CD14-positive monocyte (primary cell): ENCODE results near the gene ELP6. TPM values are rescaled to one million over a fixed set of nuclear protein-coding genes. Genes with fewer than 3 reads are reported as not detected.

Experiments used
- DNase-seq, 3 donors: peaks; one replicate each; pipeline ENCODE4 v3.0.0-alpha.2; 2011 to 2022
- H2AFZ ChIP-seq: 2 replicates; pipeline ENCODE4 v1.6.0; 2012; ENCODE audit warnings: mild to moderate bottlenecking, low read depth, low read length, inconsistent platforms; ENCODE audit not compliant: insufficient read depth, poor library complexity, severe bottlenecking
- H3K27ac ChIP-seq, 2 donors: 1 replicate in 1 of 2; 2 replicates in 1 of 2; pipeline ENCODE4 v1.5.1; 2012 to 2013; ENCODE audit warnings: low read length in 2 of 2, control low read depth in 1 of 2, inconsistent platforms in 1 of 2, low read depth in 1 of 2, mild to moderate bottlenecking in 1 of 2
- H3K27me3 ChIP-seq, 2 donors: one replicate each; pipeline versions ENCODE4 v1.6.0 to v1.6.1; 2011 to 2013; ENCODE audit warnings: low read length in 2 of 2; ENCODE audit not compliant: control insufficient read depth in 2 of 2, insufficient read depth in 2 of 2
- H3K36me3 ChIP-seq, 2 donors: replicated peaks in 1 of 2; 1 replicate in 1 of 2; 2 replicates in 1 of 2; pipeline versions ENCODE4 v1.5.1 to v1.6.1; 2012 to 2013; ENCODE audit warnings: low read length in 2 of 2, control low read depth in 1 of 2, inconsistent platforms in 1 of 2, mild to moderate bottlenecking in 1 of 2; ENCODE audit not compliant: insufficient read depth in 2 of 2, control insufficient read depth in 1 of 2
- H3K4me1 ChIP-seq, 2 donors: 1 replicate in 1 of 2; 2 replicates in 1 of 2; pipeline versions ENCODE4 v1.5.1 to v1.6.1; 2012 to 2013; ENCODE audit warnings: low read length in 2 of 2, control low read depth in 1 of 2, inconsistent platforms in 1 of 2, mild to moderate bottlenecking in 1 of 2, moderate library complexity in 1 of 2; ENCODE audit not compliant: insufficient read depth in 2 of 2, control insufficient read depth in 1 of 2
- H3K4me2 ChIP-seq: replicated peaks from 2 replicates; pipeline ENCODE3; 2012; ENCODE audit warnings: low read length, moderate library complexity, mild to moderate bottlenecking; ENCODE audit not compliant: poor library complexity, severe bottlenecking; ENCODE audit errors: extremely low read depth
- H3K4me3 ChIP-seq, 3 experiments: fragments of 200-600 bp in 1 of 3; sonication (generic) in 1 of 3; replicated peaks in 1 of 3; 1 replicate in 2 of 3; 2 replicates in 1 of 3; pipeline ENCODE4 v1.5.1; 2011 to 2013; ENCODE audit warnings: low read length in 3 of 3, mild to moderate bottlenecking in 3 of 3, control low read depth in 2 of 3, low read depth in 2 of 3, inconsistent platforms in 1 of 3, moderate library complexity in 1 of 3
- H3K79me2 ChIP-seq: 2 replicates; pipeline ENCODE4 v1.6.0; 2012; ENCODE audit warnings: mild to moderate bottlenecking, control low read depth, inconsistent platforms, low read length, moderate library complexity; ENCODE audit not compliant: insufficient read depth
- H3K9ac ChIP-seq: 2 replicates; pipeline ENCODE4 v1.6.0; 2017; ENCODE audit warnings: low read length, mild to moderate bottlenecking; ENCODE audit not compliant: insufficient read depth, poor library complexity, severe bottlenecking
- H3K9me3 ChIP-seq, 2 donors: replicated peaks in 1 of 2; 1 replicate in 1 of 2; 2 replicates in 1 of 2; pipeline versions ENCODE4 v1.5.1 to v1.6.1; 2012 to 2013; ENCODE audit warnings: low read length in 2 of 2, control low read depth in 1 of 2; ENCODE audit not compliant: control insufficient read depth in 1 of 2, insufficient read depth in 1 of 2
- H4K20me1 ChIP-seq: 2 replicates; pipeline ENCODE4 v1.6.0; 2012; ENCODE audit warnings: mild to moderate bottlenecking, low read length, control low read depth, moderate library complexity; ENCODE audit not compliant: insufficient read depth
- H3K27ac Mint-ChIP-seq, 7 donors: one replicate each; pipeline ENCODE4 v1.8.0; 2020; ENCODE audit warnings: mild to moderate bottlenecking in 7 of 7, mixed read lengths in 7 of 7, moderate library complexity in 6 of 7, inconsistent platforms in 2 of 7
- H3K27me3 Mint-ChIP-seq, 3 donors: one replicate each; pipeline ENCODE4 v1.8.0; 2021 to 2022; ENCODE audit warnings: low read depth in 3 of 3, mild to moderate bottlenecking in 3 of 3, mixed read lengths in 3 of 3, moderate library complexity in 3 of 3, inconsistent platforms in 1 of 3
- H3K36me3 Mint-ChIP-seq, 2 donors: one replicate each; pipeline ENCODE4 v1.8.0; 2020; ENCODE audit warnings: mixed read lengths in 2 of 2, inconsistent platforms in 1 of 2, mild to moderate bottlenecking in 1 of 2
- H3K4me1 Mint-ChIP-seq: one replicate; pipeline ENCODE4 v1.8.0; 2020; ENCODE audit warnings: mild to moderate bottlenecking, mixed read lengths
- H3K4me3 Mint-ChIP-seq, 2 donors: one replicate each; pipeline ENCODE4 v1.8.0; 2020; ENCODE audit warnings: mild to moderate bottlenecking in 2 of 2, mixed read lengths in 2 of 2, moderate library complexity in 1 of 2
- H3K9me3 Mint-ChIP-seq, 7 donors: one replicate each; pipeline ENCODE4 v1.8.0; 2020 to 2022; ENCODE audit warnings: mixed read lengths in 7 of 7, mild to moderate bottlenecking in 6 of 7, moderate library complexity in 6 of 7, inconsistent platforms in 2 of 7
- CTCF ChIP-seq: fragments of 200-600 bp; IDR thresholded peaks from one replicate; pipeline ENCODE4 v1.8.0; 2022; ENCODE audit warnings: antibody characterized with exemption, mild to moderate bottlenecking
- WGBS: methylation state at CpG from one replicate; pipeline ENCODE4 v1.1.5; 2013; ENCODE audit warnings: missing lambda C conversion rate; ENCODE audit not compliant: insufficient coverage; 5-methylcytosine and 5-hydroxymethylcytosine counted together
- intact Hi-C, 2 donors: fragments of 100-400 bp; cut with micrococcal nuclease; formaldehyde crosslinking; loops; one replicate each; pipeline versions ENCODE4 v1.15.0 to v1.15.1; 2023
- polyA plus RNA-seq, 3 donors: library from polyadenylated mRNA; depleted of rRNA in 1 of 3; unstranded in 2 of 3; stranded (reverse) in 1 of 3; fragments of 300-500 nt in 2 of 3; fragments of >200 nt in 1 of 3; fragmentation: Illumina TruSeq in 2 of 3; gene quantifications; 1 replicate in 2 of 3; 2 replicates in 1 of 3; pipeline ENCODE4 v1.2.3, GENCODE V29; 2012 to 2021

The ELP6 gene
- polyA plus RNA-seq, 3 donors, result 14.0 to 18.3 (median 14.9) TPM

- H2AFZ ChIP-seq, result peak overlapping the region; percentile 70
- H3K36me3 ChIP-seq, result no peaks in the 10 kb centered on the region
- Mint-ChIP-seq H3K27me3 (peaks cover 0 to 5% (median 0%) of the 10 kb centered on the region in 3 donors), H3K4me1 (peaks cover 16% of the 10 kb centered on the region), H3K9me3 (peaks cover 0 to 4% (median 0%) of the 10 kb centered on the region in 7 donors), H3K27ac (peak overlapping the region in 1 of 7 donors; percentile 67), H3K36me3 (no peaks in the 10 kb centered on the region), H3K4me3 (no peak overlapping the region)
- no peaks in the 10 kb centered on the region for H3K27me3 ChIP-seq
- peak; percentile 77 to 92 (median 87) for DNase-seq
- H3K27ac ChIP-seq, result no peak overlapping the region
- H3K4me1 ChIP-seq, result peaks cover 4 to 8% of the 10 kb centered on the region in 2 donors
- H3K4me2 ChIP-seq, result no peak overlapping the region
- TF ChIP-seq CTCF, result peak; percentile 80
- intact Hi-C loops, result loop anchor here in 1 of 2 donors (5.0 kb wide), 1 partner anchor 280 kb away; the partner anchor contains the start of gene DHX30
- H3K4me3 ChIP-seq, result no peak overlapping the region
- WGBS, result 47% methylated on average over 12 of the region's 15 CpGs
- H3K9ac ChIP-seq, result no peak overlapping the region
- H3K9me3 ChIP-seq, result no peaks in the 10 kb centered on the region
- no peaks in the 10 kb centered on the region for H3K79me2 ChIP-seq
- no peaks in the 10 kb centered on the region for H4K20me1 ChIP-seq
These were observed 8.8 kb upstream of the ELP6 start for GRCh38 chr3:47522082-47522987.

- Mint-ChIP-seq H3K27me3 (peaks cover 2 to 5% (median 2%) of the 10 kb centered on the region in 3 donors), H3K9me3 (peaks cover 0 to 2% (median 0%) of the 10 kb centered on the region in 7 donors), H3K27ac (no peak overlapping the region), H3K36me3 (no peaks in the 10 kb centered on the region), H3K4me3 (no peak overlapping the region), H3K4me1 (peaks cover 16% of the 10 kb centered on the region)
- H3K4me3 ChIP-seq, result no peak overlapping the region
- no peaks in the 10 kb centered on the region for H3K27me3 ChIP-seq
- no peak overlapping the region for H3K27ac ChIP-seq
- no peaks in the 10 kb centered on the region for H4K20me1 ChIP-seq
- no peak overlapping the region for H3K9ac ChIP-seq
- no peaks in the 10 kb centered on the region for H3K36me3 ChIP-seq
- H3K79me2 ChIP-seq, result no peaks in the 10 kb centered on the region
- peaks cover 4 to 8% of the 10 kb centered on the region in 2 donors for H3K4me1 ChIP-seq
- no peak for TF ChIP-seq CTCF
- intact Hi-C loops, result loop anchor here (2.0 to 5.0 kb wide), 2 partner anchors 268 to 282 kb away; partner anchors contain the start of gene DHX30 (in 1 of the 2)
- no peaks in the 10 kb centered on the region for H3K9me3 ChIP-seq
- DNase-seq, result no peak
- H3K4me2 ChIP-seq, result no peak overlapping the region
- H2AFZ ChIP-seq, result peak overlapping the region; percentile 46
These were observed 7.2 kb upstream of the ELP6 start for GRCh38 chr3:47520756-47521155.
